Tibial nerve (tissue), 4 donors: ENCODE measurements around the gene KIF26A.

ENCODE experiments used
- EP300 ChIP-seq, 2 donors: sonication (generic); formaldehyde crosslinking; IDR thresholded peaks; one replicate each; pipeline ENCODE4 v1.6.1; 2017; ENCODE audit warnings: antibody characterized with exemption in 2 of 2, mild to moderate bottlenecking in 1 of 2
- POLR2A ChIP-seq, 2 donors: fragments of 450-650 bp; IDR thresholded peaks; one replicate each; pipeline ENCODE4 v1.6.1; 2017; ENCODE audit warnings: antibody characterized with exemption in 2 of 2, mild to moderate bottlenecking in 2 of 2, moderate library complexity in 2 of 2
- TF ChIP-seq, protein P1 (sequence below), 5 experiments: fragments of 200-600 bp in 3 of 5; fragments of 450-650 bp in 2 of 5; sonication (generic) in 3 of 5; IDR thresholded peaks; one replicate each; pipeline ENCODE4 v1.5.1; 2016 to 2019; ENCODE audit warnings: antibody characterized with exemption in 5 of 5, mild to moderate bottlenecking in 3 of 5, moderate library complexity in 2 of 5

GRCh38 chr14:104137297-104138097, 890 bp upstream of the KIF26A start:
- TF ChIP-seq, protein P1, sequence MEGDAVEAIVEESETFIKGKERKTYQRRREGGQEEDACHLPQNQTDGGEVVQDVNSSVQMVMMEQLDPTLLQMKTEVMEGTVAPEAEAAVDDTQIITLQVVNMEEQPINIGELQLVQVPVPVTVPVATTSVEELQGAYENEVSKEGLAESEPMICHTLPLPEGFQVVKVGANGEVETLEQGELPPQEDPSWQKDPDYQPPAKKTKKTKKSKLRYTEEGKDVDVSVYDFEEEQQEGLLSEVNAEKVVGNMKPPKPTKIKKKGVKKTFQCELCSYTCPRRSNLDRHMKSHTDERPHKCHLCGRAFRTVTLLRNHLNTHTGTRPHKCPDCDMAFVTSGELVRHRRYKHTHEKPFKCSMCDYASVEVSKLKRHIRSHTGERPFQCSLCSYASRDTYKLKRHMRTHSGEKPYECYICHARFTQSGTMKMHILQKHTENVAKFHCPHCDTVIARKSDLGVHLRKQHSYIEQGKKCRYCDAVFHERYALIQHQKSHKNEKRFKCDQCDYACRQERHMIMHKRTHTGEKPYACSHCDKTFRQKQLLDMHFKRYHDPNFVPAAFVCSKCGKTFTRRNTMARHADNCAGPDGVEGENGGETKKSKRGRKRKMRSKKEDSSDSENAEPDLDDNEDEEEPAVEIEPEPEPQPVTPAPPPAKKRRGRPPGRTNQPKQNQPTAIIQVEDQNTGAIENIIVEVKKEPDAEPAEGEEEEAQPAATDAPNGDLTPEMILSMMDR (IDR thresholded peaks at IDR 0.05) = peak; percentile 81 to 92 (median 89)
- peak in 1 of 2 donors; percentile 11 for TF ChIP-seq EP300 (IDR thresholded peaks at IDR 0.05)
- no peak for TF ChIP-seq POLR2A (IDR thresholded peaks at IDR 0.05)
